ENCODE measurements around the gene IL1R2.

The IL1R2 gene

DNA sequence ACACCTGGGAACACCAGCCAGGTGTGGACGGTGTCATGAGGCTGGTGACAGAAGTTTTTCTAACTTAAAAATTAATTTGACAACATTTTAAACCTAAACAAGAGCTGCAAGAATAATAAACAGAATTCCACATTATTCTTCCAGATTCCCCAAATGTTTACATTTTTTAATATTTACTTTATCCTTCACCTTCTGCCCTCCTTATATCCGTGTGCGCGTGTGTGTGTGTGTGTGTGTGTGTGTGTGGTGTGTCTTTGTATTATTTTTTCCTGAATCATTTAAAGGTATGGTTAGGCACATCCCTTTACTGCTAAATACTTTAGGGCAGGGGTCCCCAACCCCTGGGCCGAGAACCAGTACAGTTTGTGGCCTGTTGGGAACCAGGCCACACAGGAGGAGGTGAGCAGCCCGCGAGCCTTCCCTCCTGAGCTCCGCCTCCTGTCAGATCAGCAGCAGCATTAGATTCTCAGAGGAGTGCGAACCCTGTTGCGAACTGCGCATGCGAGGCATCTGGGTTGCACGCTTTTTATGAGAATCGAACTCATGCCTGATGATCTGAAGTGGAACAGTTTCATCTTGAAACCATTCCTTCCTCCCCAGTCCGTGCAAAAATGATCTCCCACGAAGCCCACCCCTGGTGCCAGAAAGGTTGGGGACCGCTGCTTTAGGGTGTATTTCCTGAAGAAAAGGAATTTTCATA, 16.4 kb upstream of the IL1R2 start:
- DNase-seq (ENCODE audit: low spot score) = no peak

- no peak for DNase-seq (ENCODE audit: low spot score)
Observed at GRCh38 chr2:101976891-101977290, 14.9 kb upstream of the IL1R2 start.

DNA sequence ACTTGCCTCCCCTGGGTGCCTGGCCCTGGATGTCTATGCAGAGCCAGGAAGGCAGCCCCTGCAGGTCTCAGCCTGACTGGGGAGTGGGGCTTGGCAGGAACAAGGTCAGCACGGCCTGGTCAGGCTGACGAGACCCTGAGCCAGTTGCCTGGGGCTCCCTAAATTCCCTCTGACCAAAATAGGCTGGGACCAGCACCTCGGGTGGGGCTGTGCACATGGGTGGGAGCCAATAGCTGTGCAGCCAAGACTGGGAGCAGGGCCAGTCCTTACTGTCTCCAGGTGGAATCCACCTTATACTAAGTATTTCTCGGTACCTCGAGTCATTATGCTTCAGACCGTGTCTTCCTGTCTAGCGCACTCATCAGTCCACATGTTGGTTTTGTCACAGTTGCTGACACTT, 11.4 kb upstream of the IL1R2 start:
- DNase-seq (ENCODE audit: low spot score) = no peak

GRCh38 chr2:101981066-101981465, 10.7 kb upstream of the IL1R2 start:
- DNase-seq (ENCODE audit: low spot score) = no peak

GRCh38 chr2:101981504-101981903, 10.3 kb upstream of the IL1R2 start:
- no peak for DNase-seq (ENCODE audit: low spot score)

- DNase-seq (ENCODE audit: low spot score) = no peak
Observed at GRCh38 chr2:101982495-101983029, 9.2 kb upstream of the IL1R2 start.

DNA sequence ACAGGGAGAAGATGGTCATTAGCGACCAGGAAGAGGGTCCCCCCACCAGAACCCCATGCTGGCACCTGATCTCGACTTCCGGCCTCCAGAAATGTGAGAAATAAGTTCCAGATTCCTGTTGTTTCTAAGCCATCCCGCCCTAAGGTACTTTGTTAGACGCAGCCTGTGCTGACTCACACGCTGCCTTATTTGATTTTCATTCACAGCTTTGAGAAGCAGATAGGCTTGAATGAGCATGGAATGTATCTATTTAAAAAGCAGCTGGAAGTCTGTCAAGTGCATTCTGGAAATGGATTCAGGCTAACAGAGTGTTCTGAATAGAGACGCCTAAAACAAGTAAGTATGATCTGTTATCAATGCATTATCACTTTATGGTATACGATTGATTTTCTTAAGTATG, 8.3 kb upstream of the IL1R2 start:
- no peak for DNase-seq (ENCODE audit: low spot score)

DNA sequence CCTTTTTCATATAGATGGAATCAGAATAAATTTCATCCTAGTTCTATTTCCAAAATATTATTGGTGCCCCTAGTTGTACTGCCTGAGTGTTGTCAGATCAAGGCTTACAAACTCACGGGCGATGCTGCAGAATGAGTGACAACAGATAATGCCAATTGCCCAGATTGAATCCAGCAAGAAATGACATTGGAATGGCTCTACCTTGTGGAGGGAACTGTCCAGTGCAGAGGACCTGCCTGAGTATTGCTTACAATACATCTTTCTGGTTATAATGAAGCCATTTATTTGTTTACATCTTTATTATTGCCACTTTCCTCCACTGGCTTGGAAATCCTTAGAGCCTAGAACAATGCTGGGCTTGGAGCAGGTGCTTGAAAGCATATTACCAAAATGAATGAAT, 7.8 kb upstream of the IL1R2 start:
- DNase-seq (ENCODE audit: low spot score) = no peak

DNA sequence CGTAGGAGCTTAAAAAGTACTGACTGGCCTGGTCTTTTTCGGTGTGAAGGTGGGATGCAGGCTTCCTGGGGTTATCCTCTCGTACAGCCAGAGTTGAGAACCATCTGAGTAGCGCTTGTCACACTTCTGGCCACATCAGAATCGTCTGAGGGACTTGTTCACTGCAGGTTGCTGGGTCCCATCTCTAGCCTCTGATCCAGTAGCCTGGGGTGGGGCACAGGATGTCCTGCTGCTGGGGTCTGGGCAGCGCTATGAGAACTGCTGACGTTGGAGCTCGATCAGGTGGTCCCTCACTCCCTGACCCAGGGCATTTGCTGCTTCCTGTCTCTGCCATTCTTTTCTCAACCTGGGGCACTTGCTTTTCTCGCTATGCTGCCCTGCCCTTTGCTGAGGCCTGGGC, 7.1 kb upstream of the IL1R2 start:
- DNase-seq (ENCODE audit: low spot score) = no peak

GRCh38 chr2:101985101-101985792, 6.5 kb upstream of the IL1R2 start:
- DNase-seq (ENCODE audit: low spot score) = no peak

DNA sequence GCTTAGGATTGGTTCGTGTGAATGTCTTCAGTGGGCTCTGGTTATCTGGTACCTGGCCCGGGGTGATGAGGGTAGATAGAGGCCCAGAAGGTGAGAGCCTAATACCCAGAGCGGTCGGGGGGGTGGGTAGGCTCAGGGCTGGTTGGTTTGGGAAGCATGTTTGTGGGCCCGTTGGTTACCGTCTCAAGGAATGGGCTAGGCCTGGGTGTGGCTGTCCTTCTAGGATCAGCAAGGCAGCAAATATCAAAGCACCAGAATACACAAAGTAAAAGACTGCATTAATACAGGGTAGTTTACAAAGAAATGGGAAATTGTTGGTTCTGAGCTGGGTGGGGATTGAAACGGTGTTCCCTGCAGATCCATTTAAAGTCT, 6.0 kb upstream of the IL1R2 start:
- DNase-seq (ENCODE audit: low spot score) = no peak

GRCh38 chr2:101986376-101986775, 5.4 kb upstream of the IL1R2 start:
- no peak for DNase-seq (ENCODE audit: low spot score)

DNA sequence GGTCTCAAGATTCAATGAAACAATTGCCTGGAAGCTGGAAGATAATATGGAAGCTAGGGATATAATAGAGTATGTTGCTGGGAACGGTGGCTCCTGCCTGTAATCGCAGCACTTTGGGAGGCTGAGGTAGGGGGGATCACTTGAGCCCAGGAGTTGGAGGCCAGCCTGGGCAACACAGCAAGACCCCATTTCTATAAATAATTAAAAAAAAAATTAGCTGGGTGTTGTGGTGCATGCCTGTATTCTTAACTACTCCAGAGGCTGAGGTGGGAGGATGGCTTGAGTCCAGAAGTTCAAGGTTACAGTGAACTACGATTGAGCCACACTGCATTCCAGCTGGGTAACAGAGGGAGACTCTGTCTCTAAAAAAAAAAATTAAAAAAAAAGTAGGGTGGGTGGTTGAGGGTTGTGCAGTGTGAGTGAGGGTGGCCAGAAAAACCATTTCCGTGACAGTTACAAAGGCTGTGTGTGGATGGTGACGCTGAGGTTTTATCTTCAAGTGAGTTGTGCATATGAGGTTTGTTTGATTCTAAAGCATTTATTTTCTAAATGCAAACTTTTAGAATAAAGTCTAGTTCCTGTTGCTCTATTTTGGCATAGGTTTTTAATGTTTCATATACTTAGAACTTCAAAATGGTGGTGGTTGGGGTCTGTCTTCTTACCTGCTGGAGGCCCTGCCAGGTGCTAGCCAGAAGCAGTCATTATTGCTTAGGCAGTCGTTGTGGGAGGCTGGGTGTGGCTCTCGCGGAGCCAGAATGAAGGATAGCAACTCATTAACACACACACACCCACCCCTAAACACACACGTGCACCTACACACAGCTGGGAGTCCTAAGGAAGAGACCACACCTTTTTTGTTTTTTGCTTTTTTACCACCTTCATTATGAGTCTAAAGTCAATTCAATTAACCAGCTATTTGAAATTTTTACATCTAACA, 4.7 kb upstream of the IL1R2 start:
- no peak for DNase-seq (ENCODE audit: low spot score)

DNA sequence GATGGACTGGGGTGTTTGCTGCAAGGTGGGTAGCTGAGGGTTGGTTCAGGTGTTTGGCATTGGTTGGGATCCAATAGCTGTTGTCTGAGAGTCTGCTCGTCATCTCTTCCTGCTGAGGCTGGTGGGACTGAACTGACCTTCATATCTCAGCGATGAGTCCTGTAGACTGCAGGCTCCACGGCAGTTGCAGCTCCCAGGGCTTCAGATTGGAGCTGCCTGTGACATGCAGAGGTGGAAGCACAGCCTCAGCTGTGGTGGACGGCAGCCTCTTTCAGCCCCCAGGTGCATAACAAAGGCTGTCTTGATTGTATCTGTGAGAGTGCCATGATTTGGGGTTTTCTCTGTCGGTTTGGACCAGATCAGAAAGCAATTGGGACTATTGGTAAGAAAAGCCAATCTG, 3.9 kb upstream of the IL1R2 start:
- DNase-seq (ENCODE audit: low spot score) = no peak

DNA sequence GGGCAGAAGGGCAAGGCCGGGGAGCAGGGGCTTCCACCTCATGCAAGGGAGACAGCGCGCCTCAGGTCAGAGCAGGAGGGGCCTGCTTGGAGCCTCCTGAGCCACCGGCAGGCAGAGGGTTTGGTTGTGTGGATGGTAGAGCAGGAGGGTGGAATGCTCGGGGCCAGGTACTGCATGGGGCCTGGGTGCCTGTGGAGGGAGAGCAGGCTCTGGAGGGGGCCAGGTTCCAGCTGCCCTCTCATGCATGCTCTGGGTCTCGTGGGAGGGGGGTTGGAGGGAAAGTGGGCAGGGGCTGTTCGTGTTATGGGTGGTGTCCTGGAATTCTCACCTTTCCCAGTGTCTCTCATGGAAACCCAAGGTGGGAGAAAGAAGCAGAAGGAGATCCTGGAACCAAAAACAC, 3.2 kb upstream of the IL1R2 start:
- no peak for DNase-seq (ENCODE audit: low spot score)

GRCh38 chr2:101989740-101990460, 1.9 kb upstream of the IL1R2 start:
- DNase-seq (ENCODE audit: low spot score) = no peak

GRCh38 chr2:101993772-101994171, 2.0 kb downstream of the IL1R2 start:
- DNase-seq (ENCODE audit: low spot score) = no peak

DNA sequence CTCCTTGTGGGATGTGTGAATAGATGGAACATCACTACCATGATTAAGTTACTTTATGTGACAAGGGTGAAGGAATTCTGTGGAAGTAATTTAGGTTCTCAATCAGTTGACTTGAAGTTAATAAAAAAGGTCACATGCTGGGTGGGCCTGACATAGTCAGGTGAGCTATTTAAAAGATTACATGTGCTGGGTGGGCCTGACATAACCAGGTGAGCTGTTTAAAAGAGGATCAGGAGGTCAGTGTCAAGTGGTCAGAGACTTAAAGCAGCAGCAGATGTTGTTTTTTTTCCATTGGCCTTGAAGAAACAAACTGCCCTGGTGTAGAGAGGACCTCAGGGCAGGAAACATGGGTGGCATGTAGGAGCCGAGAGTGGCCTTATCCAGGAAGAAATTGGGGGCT, 3.3 kb downstream of the IL1R2 start:
- no peak for DNase-seq (ENCODE audit: low spot score)

DNA sequence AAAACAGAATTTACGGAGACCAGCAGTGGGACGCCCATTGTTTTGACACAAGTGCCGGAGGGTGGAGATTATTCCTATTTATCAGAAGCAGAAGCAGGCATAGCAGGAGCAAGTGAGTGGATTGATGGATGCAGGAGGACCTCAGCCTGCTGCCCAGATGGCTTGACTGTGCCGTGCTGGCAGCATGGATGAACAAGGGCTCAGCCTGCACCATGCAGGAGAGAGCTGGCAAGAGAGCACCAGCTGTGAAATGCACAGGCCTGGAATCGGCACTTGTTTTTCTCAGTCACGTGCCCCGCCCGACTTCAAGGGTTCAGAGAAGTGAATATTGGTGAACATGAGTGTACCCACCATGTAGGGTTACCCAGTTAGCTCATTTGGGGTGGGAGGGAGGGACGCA, 4.0 kb downstream of the IL1R2 start:
- no peak for DNase-seq (ENCODE audit: low spot score)

DNA sequence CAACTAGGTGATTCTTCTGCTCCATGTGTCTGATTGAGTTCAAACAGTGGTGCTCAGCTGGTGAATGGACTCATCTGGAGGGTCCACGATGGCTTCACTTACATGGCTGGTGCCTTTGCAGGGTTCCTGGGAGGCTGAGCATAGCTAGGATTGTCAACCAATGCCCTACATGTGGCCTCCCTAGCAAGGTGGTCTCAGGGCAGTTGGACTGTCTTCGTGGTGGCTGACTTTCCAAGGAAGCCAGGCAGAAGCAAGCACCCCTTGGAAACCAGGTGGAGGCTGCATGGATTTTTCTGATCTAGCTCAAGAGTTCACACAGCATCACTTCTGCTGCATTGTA, 6.8 kb downstream of the IL1R2 start:
- DNase-seq (ENCODE audit: low spot score) = no peak

- DNase-seq (ENCODE audit: low spot score) = peak; percentile 56
Observed at GRCh38 chr2:101998896-101999789, 7.4 kb downstream of the IL1R2 start.

Measured in HuH-7.5 (cell line).